Ishikawa (cell line): Measurements from ENCODE around the gene C11orf24.

ENCODE experiments used
- CEBPB ChIP-seq: IDR thresholded peaks from 2 replicates; pipeline ENCODE4 v1.6.1; 2012
- CREB1 ChIP-seq: IDR thresholded peaks from 2 replicates; pipeline ENCODE4 v1.6.1; 2012; ENCODE audit warnings: low read depth
- EGR1 ChIP-seq: IDR thresholded peaks from 2 replicates; pipeline ENCODE4 v1.6.1; 2012
- EP300 ChIP-seq: IDR thresholded peaks from 2 replicates; pipeline ENCODE4 v1.6.1; 2012; ENCODE audit warnings: borderline replicate concordance
- FOXM1 ChIP-seq: IDR thresholded peaks from 2 replicates; pipeline ENCODE4 v1.6.1; 2012; ENCODE audit warnings: low read depth, borderline replicate concordance
- NFIC ChIP-seq: IDR thresholded peaks from 2 replicates; pipeline ENCODE4 v1.6.1; 2012
- RAD21 ChIP-seq: IDR thresholded peaks from 2 replicates; pipeline ENCODE4 v1.6.1; 2012; ENCODE audit warnings: low read depth
- REST ChIP-seq: IDR thresholded peaks from 2 replicates; pipeline ENCODE4 v1.6.1; 2012; ENCODE audit warnings: low read depth, mild to moderate bottlenecking
- TAF1 ChIP-seq: IDR thresholded peaks from 2 replicates; pipeline ENCODE4 v1.6.1; 2012; ENCODE audit warnings: low read depth, mild to moderate bottlenecking
- TCF12 ChIP-seq: IDR thresholded peaks from 2 replicates; pipeline ENCODE4 v1.6.1; 2012; ENCODE audit warnings: low read depth
- TEAD4 ChIP-seq: IDR thresholded peaks from 2 replicates; pipeline ENCODE4 v1.6.1; 2012
- USF1 ChIP-seq: IDR thresholded peaks from 2 replicates; pipeline ENCODE4 v1.6.1; 2012
- YY1 ChIP-seq: IDR thresholded peaks from 2 replicates; pipeline ENCODE4 v1.6.1; 2012; ENCODE audit warnings: low read depth
- ZBTB7A ChIP-seq: IDR thresholded peaks from 2 replicates; pipeline ENCODE4 v1.6.1; 2012; ENCODE audit warnings: low read depth
- TF ChIP-seq, protein P1 (sequence below): IDR thresholded peaks from 2 replicates; pipeline ENCODE4 v1.6.1; 2012

The C11orf24 gene

DNA sequence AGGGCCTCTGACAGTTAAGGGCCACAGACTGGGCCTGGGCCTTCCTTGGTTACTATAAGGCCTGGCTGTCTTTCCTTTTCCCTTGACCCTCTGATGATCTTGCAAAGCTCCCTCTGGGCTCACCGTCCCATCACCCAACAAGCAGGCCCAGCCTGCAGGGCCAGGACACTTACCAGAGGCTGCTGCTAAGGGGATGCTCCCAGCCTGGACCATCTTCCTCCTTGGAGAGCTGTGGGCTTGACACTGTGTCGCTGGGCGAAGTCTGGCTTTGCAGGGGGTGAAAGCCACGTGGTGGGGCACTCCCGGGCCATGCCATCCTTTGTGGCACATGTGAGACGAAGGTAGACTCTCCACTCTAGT is 3.9 kb downstream of the C11orf24 start:
- no peak for TF ChIP-seq RAD21
- no peak for TF ChIP-seq TEAD4
- TF ChIP-seq ZBTB7A = no peak
- no peak for TF ChIP-seq FOXM1
- TF ChIP-seq EGR1 = no peak
- TF ChIP-seq, protein P1, sequence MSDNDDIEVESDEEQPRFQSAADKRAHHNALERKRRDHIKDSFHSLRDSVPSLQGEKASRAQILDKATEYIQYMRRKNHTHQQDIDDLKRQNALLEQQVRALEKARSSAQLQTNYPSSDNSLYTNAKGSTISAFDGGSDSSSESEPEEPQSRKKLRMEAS = no peak
- TF ChIP-seq EP300 = no peak
- no peak for TF ChIP-seq TAF1
- TF ChIP-seq USF1 = no peak
- no peak for TF ChIP-seq TCF12
- TF ChIP-seq NFIC = no peak

DNA sequence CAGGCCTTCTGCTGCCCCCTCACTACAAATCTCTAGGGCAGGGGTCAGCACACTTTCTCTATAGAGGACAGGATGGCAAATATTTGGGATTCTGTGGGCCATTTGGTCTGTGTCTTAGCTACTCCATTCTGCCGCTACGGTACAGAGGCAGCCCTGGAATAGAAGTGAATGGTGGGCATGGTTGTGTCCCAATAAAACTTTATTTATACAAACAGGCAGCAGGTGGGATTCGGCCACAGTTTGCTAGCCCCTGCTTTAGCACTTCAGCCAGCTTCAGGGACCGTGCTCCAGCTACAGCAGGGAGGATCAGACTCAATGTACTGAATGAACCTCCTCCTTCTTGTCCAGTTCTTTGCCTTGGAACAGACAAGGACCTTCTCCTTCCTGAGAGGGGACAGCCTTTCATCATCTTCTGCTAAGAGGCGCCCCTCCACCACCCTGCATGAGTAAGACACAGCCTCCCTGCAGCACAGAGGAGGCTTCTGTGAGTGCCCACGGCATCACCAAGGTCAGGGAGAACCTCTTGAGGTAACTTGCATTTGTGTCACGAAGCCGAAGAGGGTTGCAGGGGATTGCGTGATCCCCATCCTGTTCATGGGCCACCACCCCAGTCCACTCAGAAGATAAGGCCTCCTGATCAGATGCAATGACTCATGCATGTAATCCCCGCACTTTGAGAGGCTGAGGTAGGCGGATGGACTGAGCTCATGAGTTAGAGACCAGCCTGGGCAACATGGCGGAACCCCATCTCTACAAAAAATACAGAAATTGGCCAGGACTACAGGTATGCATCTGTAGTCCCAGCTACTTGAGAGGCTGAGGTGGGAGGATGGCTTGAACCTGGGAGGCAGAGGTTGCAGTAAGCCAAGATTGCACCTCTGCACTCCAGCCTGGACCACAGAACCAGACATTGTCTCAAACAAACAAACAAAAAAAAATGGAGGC is 4.6 kb downstream of the C11orf24 start:
- TF ChIP-seq EP300 (no peak), TAF1 (no peak), FOXM1 (no peak)
- TF ChIP-seq, protein P1 = no peak

DNA sequence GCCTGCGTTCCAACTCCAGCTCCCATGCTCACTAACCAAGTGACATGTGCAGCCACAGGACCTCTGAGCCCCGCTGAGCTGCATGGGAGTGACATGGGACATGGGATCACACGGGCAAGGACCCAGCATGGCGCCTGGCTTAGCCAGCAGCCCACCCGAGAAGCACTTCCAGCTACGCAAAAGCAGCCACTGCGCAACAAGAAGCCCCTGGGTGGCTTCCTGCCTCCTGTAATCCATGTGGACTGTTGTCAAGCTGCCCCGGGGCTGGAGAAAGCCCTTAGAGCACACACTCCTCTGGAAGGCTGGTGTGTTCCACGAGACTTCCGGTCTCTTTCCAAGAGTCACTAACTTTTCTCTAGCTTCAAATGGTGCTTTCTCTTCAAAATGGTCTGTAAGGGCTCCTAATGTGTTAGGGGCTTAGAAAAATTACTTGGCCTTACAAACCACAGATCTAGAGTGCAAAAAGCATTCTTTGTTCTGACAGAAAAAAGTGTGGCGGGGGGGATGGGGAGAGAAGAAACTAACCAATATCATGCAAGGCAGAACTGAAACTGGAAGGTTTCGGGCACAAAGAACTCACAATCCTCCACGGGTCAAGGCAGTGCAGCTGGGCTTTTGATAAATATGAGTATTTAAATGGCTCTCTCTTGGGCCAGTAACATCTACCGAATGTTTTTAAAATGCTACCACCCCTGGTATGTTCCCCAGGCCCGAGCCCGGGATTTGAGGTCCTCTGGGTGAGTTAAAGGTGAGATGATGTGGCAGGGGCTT is 5.5 kb downstream of the C11orf24 start:
- no peak for TF ChIP-seq TCF12
- TF ChIP-seq REST = no peak
- no peak for TF ChIP-seq NFIC
- no peak for TF ChIP-seq FOXM1
- no peak for TF ChIP-seq TEAD4

DNA sequence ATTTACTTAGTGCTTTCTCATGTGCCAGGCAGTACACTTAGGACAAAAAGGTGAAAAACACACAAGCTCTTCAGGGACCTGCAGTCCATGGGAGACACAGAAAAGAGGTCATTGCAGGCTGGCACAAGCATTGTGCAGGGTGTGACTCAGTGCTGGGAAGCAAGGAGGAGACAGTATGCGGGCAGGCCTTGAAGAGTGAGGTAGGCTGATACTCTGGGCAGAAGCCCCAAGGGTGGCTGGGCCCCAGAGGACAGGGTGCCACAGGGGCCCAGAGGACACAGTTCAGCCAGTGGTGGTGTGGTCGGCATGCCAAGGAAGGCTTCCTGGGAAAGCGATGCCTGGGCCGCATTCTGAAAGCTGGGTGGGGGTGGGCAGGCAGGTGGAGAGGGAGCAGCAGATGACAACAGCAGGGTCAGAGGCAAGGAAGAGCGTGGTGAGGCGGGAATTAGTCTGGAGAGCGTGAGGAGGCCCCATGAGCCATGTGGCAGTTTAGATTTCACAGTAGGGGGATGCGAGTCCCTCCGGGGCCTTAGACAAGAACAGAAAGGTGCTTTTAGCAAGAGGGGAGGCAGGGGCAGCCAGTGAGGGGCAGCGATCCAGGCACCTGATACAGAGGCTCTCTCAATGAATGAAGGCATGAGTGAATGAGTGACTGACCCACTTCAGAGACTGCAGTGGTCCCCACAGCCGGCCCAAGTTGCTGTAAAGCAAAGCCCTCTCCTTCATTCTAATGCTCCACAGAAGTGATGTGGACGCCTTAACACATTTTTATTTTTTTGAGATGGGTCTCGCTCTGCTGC is 6.8 kb downstream of the C11orf24 start:
- TF ChIP-seq FOXM1 (no peak), NFIC (no peak), RAD21 (no peak), REST (no peak), USF1 (no peak), TCF12 (no peak), EP300 (no peak), CREB1 (no peak), TAF1 (no peak)

GRCh38 chr11:68264244-68264643 is 7.5 kb downstream of the C11orf24 start:
- TF ChIP-seq TAF1 (no peak), REST (no peak), CEBPB (no peak), RAD21 (no peak), TEAD4 (no peak), YY1 (no peak), ZBTB7A (no peak), USF1 (no peak), CREB1 (no peak), EGR1 (no peak), FOXM1 (no peak), TCF12 (no peak)
